ENCODE data around the gene PDE6B. TPM values are rescaled to one million over a fixed set of nuclear protein-coding genes. Genes with fewer than 3 reads are reported as not detected.

Gene PDE6B
- total and polyA plus RNA-seq, 2 experiments from 2014 or later: 3.4 to 5.0 TPM

DNA sequence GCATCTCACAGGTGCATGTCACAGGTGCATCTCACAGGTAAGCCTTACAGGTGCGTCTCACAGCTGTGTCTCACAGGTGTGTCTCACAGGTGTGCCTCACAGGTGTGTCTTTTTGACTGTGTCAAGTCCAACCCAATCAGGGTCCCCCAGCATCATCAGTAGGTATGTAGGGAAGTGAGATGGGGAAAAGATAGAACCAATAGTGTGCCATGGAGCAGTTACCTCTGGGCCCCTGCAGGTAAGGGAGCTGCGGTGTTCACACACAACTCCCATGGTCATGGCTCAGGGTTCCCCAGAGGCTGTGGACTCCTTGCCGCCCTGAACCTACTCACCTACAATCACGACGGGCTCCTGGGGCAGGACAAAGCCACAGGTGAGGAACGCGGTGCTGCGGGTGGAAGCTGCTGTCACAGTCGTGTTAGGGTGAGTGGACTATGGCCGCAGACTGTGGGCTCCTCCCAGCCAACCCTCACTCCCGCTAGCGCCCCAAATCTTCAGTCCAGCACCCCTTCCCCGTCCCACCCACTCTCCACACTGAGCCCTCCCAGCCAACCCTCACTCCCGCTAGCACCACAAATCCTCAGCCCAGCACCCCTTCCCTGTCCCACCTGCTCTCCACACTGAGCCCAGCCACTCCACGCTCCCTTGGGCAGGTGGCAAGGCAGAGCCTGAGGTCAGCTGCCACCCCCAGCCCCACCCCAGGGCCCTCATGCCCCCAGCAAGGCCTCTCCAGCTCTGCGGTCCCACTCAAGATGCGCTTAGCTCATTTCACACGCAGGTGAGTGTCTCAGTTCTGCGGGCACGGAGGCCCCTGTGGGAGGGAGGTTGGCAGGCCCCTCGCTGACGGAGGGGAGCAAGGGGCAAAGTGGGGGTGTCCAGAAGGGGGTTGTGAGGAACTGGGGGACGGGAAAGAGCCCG lies 2.1 kb upstream of the PDE6B start:
- Histone ChIP-seq H3K27ac (ENCODE audit: low read depth) (no peak overlapping the region), H4K20me1 (replicated peaks; ENCODE audit: insufficient read depth) (no peaks in the 10 kb centered on the region), H3K4me1 (ENCODE audit: insufficient read depth) (no peaks in the 10 kb centered on the region; the same call in 1 of the 2 replicates), H3K36me3 (ENCODE audit: insufficient read depth) (no peaks in the 10 kb centered on the region), H3K27me3 (ENCODE audit: insufficient read depth) (no peaks in the 10 kb centered on the region), H3K79me2 (replicated peaks; ENCODE audit: insufficient read depth) (no peaks in the 10 kb centered on the region), H2AFZ (0 out of 2 replicates have a peak overlapping the region, but pooled peaks have one; percentile 72), H3F3A (replicated peaks; ENCODE audit: low read depth) (no peaks in the 10 kb centered on the region), H3K4me2 (no peak overlapping the region), H3K9me2 (ENCODE audit: insufficient read depth) (no peaks in the 10 kb centered on the region), H3K4me3 (no peak overlapping the region)
- TF ChIP-seq ZNF331 (CRISPR knock-in tag; IDR thresholded peaks at IDR 0.05; ENCODE audit: low read depth): no peak
- no peak for TF ChIP-seq CREB1 (CRISPR knock-in tag; IDR thresholded peaks at IDR 0.05; ENCODE audit: low read depth)
- ATAC-seq (no peak), DNase-seq (ENCODE audit: low spot score) (no peak)
- Mint-ChIP-seq H3K9me3 (no peaks in the 10 kb centered on the region), H3K4me1 (peaks cover 10% of the 10 kb centered on the region), H3K27ac (no peak overlapping the region), H3K27me3 (ENCODE audit: insufficient read depth, low read depth, poor library complexity) (peaks cover 11% of the 10 kb centered on the region), H3K36me3 (ENCODE audit: low read depth) (no peaks in the 10 kb centered on the region), H3K4me3 (no peak overlapping the region)

DNA sequence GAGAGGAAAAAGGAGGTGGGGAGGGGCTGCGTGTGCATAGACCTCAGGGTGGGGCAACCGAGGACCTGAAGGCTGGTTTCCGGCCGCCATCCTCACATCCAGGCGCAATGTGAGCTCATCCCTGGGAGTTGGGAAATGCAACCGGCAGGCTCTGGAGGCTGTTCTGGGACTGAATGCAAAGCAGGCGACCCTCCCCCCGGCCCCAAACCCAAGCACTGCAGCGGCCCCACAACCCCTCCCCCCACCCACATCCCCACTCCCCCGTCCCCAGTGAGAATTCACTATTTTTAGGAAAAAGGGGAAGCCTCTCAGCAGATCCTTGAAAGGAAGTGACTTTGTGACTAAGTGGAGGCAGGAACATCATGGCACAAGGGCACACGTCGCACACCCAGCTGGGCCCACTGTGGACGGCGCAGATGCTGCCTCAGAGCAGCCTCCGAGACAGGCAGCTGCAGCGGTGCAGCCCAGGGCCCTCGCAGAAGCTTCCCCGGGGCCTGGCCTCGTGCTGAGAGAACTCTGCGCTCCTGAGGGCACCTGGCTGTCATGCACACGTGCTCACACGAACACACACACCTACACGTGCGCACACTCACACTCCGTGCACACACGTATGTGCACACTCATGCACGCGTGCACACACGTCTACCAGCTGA lies 1.3 kb upstream of the PDE6B start:
- peak; percentile 10; the same call in 2 of the 3 replicates for ATAC-seq
- DNase-seq (ENCODE audit: low spot score): peak; percentile 37
- H3K9me2 ChIP-seq (ENCODE audit: insufficient read depth): no peaks in the 10 kb centered on the region
- no peak overlapping the region for H3K27ac Mint-ChIP-seq
- no peaks in the 10 kb centered on the region for H3K79me2 ChIP-seq (replicated peaks; ENCODE audit: insufficient read depth)
- peaks cover 10% of the 10 kb centered on the region for H3K4me1 Mint-ChIP-seq
- H3K27ac ChIP-seq (ENCODE audit: low read depth): no peak overlapping the region
- peak overlapping the region; percentile 76; the same call in 1 of the 2 replicates for H2AFZ ChIP-seq
- H3K4me1 ChIP-seq (ENCODE audit: insufficient read depth): no peaks in the 10 kb centered on the region; the same call in 1 of the 2 replicates
- no peaks in the 10 kb centered on the region for H3F3A ChIP-seq (replicated peaks; ENCODE audit: low read depth)
- H3K36me3 ChIP-seq (ENCODE audit: insufficient read depth): no peaks in the 10 kb centered on the region
- H3K27me3 ChIP-seq (ENCODE audit: insufficient read depth): no peaks in the 10 kb centered on the region
- H3K36me3 Mint-ChIP-seq (ENCODE audit: low read depth): no peaks in the 10 kb centered on the region
- no peak overlapping the region; the same call in 2 of the 3 replicates for H3K4me3 Mint-ChIP-seq
- H3K4me3 ChIP-seq: no peak overlapping the region
- no peaks in the 10 kb centered on the region for H3K9me3 Mint-ChIP-seq
- no peak overlapping the region for H3K4me2 ChIP-seq
- peaks cover 11% of the 10 kb centered on the region for H3K27me3 Mint-ChIP-seq (ENCODE audit: insufficient read depth, low read depth, poor library complexity)
- no peaks in the 10 kb centered on the region for H4K20me1 ChIP-seq (replicated peaks; ENCODE audit: insufficient read depth)
- TF ChIP-seq POLR2AphosphoS5 (IDR thresholded peaks at IDR 0.05; ENCODE audit: low read depth) (no peak), STAT1 (IDR thresholded peaks at IDR 0.05; ENCODE audit: unreplicated experiment) (no peak), JUNB (IDR thresholded peaks at IDR 0.05; ENCODE audit: unreplicated experiment) (no peak), ZNF331 (CRISPR knock-in tag; IDR thresholded peaks at IDR 0.05; ENCODE audit: low read depth) (no peak), NANOG (IDR thresholded peaks at IDR 0.05; ENCODE audit: borderline replicate concordance) (no peak), EZH2 (IDR thresholded peaks at IDR 0.05; ENCODE audit: low read depth, unreplicated experiment) (no peak), CREB1 (CRISPR knock-in tag; IDR thresholded peaks at IDR 0.05; ENCODE audit: low read depth) (no peak), ZNF114 (CRISPR knock-in tag; IDR thresholded peaks at IDR 0.05) (no peak), EZH2phosphoT487 (IDR thresholded peaks at IDR 0.05; ENCODE audit: unreplicated experiment) (no peak)
- TF ChIP-seq, protein P1, sequence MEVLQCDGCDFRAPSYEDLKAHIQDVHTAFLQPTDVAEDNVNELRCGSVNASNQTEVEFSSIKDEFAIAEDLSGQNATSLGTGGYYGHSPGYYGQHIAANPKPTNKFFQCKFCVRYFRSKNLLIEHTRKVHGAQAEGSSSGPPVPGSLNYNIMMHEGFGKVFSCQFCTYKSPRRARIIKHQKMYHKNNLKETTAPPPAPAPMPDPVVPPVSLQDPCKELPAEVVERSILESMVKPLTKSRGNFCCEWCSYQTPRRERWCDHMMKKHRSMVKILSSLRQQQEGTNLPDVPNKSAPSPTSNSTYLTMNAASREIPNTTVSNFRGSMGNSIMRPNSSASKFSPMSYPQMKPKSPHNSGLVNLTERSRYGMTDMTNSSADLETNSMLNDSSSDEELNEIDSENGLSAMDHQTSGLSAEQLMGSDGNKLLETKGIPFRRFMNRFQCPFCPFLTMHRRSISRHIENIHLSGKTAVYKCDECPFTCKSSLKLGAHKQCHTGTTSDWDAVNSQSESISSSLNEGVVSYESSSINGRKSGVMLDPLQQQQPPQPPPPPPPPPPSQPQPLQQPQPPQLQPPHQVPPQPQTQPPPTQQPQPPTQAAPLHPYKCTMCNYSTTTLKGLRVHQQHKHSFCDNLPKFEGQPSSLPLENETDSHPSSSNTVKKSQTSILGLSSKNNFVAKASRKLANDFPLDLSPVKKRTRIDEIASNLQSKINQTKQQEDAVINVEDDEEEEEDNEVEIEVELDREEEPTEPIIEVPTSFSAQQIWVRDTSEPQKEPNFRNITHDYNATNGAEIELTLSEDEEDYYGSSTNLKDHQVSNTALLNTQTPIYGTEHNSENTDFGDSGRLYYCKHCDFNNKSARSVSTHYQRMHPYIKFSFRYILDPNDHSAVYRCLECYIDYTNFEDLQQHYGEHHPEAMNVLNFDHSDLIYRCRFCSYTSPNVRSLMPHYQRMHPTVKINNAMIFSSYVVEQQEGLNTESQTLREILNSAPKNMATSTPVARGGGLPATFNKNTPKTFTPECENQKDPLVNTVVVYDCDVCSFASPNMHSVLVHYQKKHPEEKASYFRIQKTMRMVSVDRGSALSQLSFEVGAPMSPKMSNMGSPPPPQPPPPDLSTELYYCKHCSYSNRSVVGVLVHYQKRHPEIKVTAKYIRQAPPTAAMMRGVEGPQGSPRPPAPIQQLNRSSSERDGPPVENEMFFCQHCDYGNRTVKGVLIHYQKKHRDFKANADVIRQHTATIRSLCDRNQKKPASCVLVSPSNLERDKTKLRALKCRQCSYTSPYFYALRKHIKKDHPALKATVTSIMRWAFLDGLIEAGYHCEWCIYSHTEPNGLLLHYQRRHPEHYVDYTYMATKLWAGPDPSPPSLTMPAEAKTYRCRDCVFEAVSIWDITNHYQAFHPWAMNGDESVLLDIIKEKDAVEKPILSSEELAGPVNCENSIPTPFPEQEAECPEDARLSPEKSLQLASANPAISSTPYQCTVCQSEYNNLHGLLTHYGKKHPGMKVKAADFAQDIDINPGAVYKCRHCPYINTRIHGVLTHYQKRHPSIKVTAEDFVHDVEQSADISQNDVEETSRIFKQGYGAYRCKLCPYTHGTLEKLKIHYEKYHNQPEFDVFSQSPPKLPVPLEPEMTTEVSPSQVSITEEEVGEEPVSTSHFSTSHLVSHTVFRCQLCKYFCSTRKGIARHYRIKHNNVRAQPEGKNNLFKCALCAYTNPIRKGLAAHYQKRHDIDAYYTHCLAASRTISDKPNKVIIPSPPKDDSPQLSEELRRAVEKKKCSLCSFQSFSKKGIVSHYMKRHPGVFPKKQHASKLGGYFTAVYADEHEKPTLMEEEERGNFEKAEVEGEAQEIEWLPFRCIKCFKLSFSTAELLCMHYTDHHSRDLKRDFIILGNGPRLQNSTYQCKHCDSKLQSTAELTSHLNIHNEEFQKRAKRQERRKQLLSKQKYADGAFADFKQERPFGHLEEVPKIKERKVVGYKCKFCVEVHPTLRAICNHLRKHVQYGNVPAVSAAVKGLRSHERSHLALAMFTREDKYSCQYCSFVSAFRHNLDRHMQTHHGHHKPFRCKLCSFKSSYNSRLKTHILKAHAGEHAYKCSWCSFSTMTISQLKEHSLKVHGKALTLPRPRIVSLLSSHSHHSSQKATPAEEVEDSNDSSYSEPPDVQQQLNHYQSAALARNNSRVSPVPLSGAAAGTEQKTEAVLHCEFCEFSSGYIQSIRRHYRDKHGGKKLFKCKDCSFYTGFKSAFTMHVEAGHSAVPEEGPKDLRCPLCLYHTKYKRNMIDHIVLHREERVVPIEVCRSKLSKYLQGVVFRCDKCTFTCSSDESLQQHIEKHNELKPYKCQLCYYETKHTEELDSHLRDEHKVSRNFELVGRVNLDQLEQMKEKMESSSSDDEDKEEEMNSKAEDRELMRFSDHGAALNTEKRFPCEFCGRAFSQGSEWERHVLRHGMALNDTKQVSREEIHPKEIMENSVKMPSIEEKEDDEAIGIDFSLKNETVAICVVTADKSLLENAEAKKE (CRISPR knock-in tag; IDR thresholded peaks at IDR 0.05): no peak
- TF ChIP-seq, protein P2, sequence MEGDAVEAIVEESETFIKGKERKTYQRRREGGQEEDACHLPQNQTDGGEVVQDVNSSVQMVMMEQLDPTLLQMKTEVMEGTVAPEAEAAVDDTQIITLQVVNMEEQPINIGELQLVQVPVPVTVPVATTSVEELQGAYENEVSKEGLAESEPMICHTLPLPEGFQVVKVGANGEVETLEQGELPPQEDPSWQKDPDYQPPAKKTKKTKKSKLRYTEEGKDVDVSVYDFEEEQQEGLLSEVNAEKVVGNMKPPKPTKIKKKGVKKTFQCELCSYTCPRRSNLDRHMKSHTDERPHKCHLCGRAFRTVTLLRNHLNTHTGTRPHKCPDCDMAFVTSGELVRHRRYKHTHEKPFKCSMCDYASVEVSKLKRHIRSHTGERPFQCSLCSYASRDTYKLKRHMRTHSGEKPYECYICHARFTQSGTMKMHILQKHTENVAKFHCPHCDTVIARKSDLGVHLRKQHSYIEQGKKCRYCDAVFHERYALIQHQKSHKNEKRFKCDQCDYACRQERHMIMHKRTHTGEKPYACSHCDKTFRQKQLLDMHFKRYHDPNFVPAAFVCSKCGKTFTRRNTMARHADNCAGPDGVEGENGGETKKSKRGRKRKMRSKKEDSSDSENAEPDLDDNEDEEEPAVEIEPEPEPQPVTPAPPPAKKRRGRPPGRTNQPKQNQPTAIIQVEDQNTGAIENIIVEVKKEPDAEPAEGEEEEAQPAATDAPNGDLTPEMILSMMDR (conservative IDR thresholded peaks at IDR 0.05; ENCODE audit: low read depth in 2 of 2): no peak

Measured in GM23338 (cell line).